Coronary artery (tissue), 2 donors: ENCODE results near the gene ZNF74.

Experiments used
- DNase-seq: peaks from one replicate; pipeline ENCODE4 v3.0.0-alpha.2; 2017; ENCODE audit warnings: low spot score
- H3K27ac ChIP-seq, 2 donors: fragments of 200-600 bp; sonication (generic); one replicate each; pipeline ENCODE4 v1.5.1; 2016 to 2019
- H3K4me3 ChIP-seq: fragments of 200-600 bp; sonication (generic); 2 replicates; pipeline ENCODE4 v1.5.1; 2016; ENCODE audit warnings: mild to moderate bottlenecking, moderate library complexity
- TF ChIP-seq, protein P1 (sequence below): fragments of 200-600 bp; sonication (generic); IDR thresholded peaks from one replicate; pipeline ENCODE4 v1.5.1; 2019; ENCODE audit warnings: antibody characterized with exemption

Gene ZNF74

DNA sequence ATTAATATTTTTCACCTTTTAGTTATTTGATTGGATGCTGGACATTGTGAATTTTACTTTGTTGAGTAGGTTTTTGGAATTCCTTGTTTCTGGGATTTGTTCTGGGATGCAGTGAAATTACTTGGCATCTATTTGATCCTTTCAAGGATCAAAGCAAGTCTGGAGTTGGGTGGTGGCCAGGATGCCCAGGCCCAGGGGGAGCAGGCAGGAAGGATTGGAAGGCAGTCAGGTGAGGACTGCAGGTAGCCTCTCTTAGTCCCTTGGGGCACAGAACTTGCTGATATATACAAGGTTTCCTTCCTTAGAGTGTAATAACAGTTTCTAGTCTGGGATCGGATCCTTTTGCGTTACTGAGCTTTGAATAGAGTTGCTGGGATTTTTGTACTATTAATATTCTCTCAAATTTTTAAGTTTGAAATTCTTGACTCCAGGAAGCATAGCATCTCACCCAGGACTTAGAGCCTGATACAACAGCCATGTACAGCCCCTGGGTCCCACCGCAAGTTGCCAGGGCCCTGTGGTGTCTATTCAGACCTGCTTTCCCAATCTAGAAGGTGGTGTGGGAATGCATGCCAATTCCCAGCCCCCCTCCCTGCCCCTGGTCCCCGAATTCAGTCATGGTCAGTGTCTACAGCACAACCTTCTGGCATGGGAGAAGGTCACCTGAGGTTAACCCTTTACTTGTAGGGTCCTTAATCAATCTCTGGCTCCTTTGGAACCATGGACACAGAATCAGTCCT is 6.1 kb downstream of the ZNF74 start:
- H3K4me3 ChIP-seq: no peak overlapping the region
- H3K27ac ChIP-seq: no peak overlapping the region
- no peak for DNase-seq
- TF ChIP-seq, protein P1, sequence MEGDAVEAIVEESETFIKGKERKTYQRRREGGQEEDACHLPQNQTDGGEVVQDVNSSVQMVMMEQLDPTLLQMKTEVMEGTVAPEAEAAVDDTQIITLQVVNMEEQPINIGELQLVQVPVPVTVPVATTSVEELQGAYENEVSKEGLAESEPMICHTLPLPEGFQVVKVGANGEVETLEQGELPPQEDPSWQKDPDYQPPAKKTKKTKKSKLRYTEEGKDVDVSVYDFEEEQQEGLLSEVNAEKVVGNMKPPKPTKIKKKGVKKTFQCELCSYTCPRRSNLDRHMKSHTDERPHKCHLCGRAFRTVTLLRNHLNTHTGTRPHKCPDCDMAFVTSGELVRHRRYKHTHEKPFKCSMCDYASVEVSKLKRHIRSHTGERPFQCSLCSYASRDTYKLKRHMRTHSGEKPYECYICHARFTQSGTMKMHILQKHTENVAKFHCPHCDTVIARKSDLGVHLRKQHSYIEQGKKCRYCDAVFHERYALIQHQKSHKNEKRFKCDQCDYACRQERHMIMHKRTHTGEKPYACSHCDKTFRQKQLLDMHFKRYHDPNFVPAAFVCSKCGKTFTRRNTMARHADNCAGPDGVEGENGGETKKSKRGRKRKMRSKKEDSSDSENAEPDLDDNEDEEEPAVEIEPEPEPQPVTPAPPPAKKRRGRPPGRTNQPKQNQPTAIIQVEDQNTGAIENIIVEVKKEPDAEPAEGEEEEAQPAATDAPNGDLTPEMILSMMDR: no peak

DNA sequence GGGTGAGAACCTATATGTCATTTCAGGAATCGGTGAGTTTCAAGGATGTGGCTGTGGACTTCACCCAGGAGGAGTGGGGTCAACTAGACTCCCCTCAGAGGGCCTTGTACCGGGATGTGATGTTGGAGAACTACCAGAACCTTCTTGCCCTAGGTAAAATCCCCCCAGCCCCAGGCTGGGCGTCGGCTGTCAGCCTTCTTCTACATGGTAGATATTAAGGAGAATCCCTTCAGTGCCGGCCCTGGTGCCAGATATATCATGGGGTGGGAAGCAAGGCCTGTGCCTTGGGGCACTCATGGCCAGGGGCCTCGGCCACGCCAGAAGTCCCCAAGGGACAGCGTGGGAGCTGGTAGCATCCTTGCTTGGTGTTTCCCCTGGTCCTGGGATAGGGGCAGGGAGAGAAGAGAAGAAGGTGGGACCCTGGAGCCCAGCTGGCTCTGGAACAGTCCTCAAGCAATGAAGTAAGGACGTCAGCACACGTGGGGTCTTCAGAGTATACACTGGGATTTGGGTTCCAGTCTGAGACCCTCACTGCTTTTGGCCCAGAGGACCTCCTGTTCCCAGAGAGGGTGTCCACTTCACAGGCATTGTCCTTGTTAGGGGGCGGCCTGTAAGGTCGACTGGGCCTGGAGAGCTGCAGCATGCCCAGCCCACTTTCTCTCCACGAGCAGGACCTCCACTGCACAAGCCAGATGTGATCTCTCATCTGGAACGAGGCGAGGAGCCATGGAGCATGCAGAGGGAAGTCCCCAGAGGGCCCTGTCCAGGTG is 6.8 kb downstream of the ZNF74 start:
- TF ChIP-seq, protein P1: no peak
- Histone ChIP-seq H3K27ac (no peak overlapping the region), H3K4me3 (no peak overlapping the region)
- no peak for DNase-seq

DNA sequence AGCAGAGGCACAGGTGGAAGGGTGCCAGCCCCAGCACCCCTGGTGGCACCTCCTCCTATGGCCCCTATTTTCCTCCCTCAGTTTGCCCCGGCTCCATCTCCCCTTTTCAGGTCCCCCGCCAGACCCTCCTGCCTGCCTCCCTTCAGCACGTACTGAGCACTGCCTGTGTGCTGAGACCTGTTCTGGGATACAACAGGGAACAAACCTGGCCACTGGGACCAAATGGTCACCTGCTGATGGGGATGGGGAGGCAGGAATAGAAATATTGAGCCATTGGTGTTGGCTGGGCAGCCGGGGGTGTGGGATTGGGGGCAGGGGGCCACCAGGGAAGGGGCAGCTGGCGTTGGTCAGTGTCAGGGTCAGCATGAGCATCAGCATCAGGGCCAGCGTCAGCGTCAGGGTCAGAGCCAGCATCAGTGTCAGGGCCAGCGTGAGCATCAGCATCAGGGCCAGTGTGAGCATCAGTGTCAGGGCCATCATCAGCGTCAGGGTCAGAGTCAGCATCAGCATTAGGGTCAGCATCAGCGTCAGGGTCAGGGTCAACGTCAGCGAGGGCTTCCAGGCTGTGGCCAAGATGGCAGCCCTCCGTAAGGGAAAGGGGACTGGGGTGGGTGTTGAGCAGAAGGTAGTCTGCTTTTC is 7.5 kb downstream of the ZNF74 start:
- no peak for DNase-seq
- Histone ChIP-seq H3K27ac (no peak overlapping the region), H3K4me3 (no peak overlapping the region)
- TF ChIP-seq, protein P1: no peak

DNA sequence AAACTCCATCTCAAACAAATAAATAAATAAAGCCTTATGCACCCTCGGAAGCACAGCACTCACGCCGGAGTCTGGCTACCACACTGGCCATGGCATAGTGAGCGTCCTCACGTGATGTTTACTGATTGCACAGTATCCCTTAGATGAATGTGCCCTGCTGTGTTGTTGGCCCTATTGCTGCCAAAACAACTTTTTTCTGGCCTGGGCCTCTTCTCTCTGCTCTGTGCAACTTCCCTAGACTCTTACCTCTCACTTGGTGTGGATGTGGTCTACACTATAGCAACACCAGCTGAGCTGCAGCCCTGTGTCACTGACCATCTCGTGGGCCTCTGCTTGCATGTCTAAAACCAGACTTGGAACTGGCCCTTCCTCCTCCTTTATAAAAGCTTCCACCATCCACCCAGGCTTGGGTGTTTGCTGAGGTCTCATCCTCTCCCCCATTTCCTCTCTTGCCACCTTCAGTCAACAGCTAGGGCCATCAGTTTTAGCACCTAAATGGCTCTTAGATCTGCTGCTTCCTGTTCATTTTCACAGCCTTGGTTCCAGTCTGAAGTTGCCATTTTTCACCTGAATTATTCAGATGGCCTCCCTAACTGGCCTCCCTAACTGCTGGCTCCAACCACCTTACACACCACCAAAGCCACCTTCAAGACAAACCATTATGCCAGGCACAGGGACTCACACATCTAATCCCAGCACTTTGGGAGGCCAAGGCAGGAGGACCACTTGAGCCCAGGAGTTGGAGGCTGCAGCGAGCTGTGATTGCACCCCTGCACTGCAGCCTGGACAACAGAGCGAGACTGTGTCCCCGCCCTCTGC is 9.2 kb downstream of the ZNF74 start:
- DNase-seq: no peak
- TF ChIP-seq, protein P1: no peak
- H3K27ac ChIP-seq: no peak overlapping the region
- no peak overlapping the region for H3K4me3 ChIP-seq

DNA sequence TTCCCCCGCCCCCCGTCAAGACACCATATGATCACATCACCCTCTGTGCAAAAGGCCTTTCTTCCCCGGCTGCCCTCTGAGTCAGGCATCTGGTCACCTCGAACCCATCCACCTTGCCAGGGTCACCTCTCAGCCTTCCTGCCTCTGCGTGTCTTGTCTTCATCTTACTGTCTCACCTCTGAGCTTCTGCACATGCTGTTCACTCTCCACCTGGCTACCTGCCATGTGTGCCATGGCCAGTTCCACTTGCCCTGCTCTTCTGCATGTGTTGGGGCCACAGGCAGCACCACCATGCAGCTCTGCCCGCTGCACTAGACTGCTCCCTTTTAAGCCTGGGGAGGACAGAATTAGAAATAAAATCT is 9.8 kb downstream of the ZNF74 start:
- Histone ChIP-seq H3K4me3 (no peak overlapping the region), H3K27ac (no peak overlapping the region)
- peak; percentile 5 for DNase-seq
- TF ChIP-seq, protein P1: no peak

DNA sequence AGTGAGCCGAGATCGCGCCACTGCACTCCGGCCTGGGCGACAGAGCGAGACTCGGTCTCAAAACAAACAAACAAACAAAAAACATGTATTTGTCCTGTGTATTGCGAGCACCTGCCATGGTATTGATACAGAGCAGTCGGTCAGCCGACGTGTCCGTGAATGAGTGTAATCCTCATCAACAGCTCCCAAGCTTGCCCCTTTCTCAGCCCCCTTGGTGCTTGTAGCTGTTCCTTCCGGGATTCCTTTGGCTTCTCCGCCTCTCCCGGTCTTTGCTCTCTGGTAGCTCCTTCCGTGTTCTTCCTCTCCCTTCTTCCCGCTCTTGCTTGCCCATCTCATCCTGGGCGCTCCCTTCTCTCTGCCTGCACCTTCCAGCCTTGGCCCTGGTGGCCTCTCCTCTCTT is 10.9 kb downstream of the ZNF74 start:
- TF ChIP-seq, protein P1: no peak
- Histone ChIP-seq H3K27ac (no peak overlapping the region), H3K4me3 (no peak overlapping the region)
- DNase-seq: peak; percentile 38
